H1 (cell line): Measurements from ENCODE around the gene INVS. TPM values are rescaled to one million over a fixed set of nuclear protein-coding genes. Genes with fewer than 3 reads are reported as not detected.

Experiments used
- CTCF ChIA-PET: fragments of 300-600 bp; sonication (Branson Sonifier 250); formaldehyde crosslinking; loops from one replicate; lab custom pipeline; 2021; ENCODE audit not compliant: partially characterized antibody; lab: Charles Lee
- POLR2A ChIA-PET: fragments of 300-600 bp; sonication (Branson Sonifier 250); formaldehyde crosslinking; loops from one replicate; lab custom pipeline; 2021; ENCODE audit warnings: inconsistent platforms; ENCODE audit not compliant: partially characterized antibody; lab: Charles Lee
- DNase-seq, 2 experiments: peaks; one replicate each; pipeline versions ENCODE4 v3.0.0 to v3.0.0-alpha.2; 2010 to 2022; ENCODE audit warnings: low spot score in 2 of 2, low read depth in 1 of 2, mixed read lengths in 1 of 2
- FAIRE-seq: peaks from 2 replicates; lab custom pipeline; 2011; peaks lifted over from hg19 to GRCh38; lab: Jason Lieb, UNC
- H2AFZ ChIP-seq: 2 replicates; pipeline ENCODE4 v1.8.1; 2012; ENCODE audit warnings: low read length, inconsistent platforms
- H2AK5ac ChIP-seq: 2 replicates; pipeline ENCODE4 v1.6.1; 2013; ENCODE audit warnings: low read depth, low read length
- H2BK120ac ChIP-seq: replicated peaks from 2 replicates; pipeline ENCODE3; 2013; ENCODE audit warnings: low read depth, low read length, inconsistent platforms
- H2BK12ac ChIP-seq: 2 replicates; pipeline ENCODE4 v1.6.1; 2013; ENCODE audit warnings: low read depth, low read length
- H2BK15ac ChIP-seq: 2 replicates; pipeline ENCODE4 v1.6.1; 2013; ENCODE audit warnings: low read length
- H2BK20ac ChIP-seq: 2 replicates; pipeline ENCODE4 v1.6.1; 2013; ENCODE audit warnings: low read length
- H2BK5ac ChIP-seq: 2 replicates; pipeline ENCODE4 v1.6.1; 2013; ENCODE audit warnings: low read depth, low read length
- H3K14ac ChIP-seq: 2 replicates; pipeline ENCODE4 v1.6.1; 2013; ENCODE audit warnings: inconsistent platforms; ENCODE audit not compliant: insufficient read length
- H3K18ac ChIP-seq: 2 replicates; pipeline ENCODE4 v1.6.1; 2013; ENCODE audit warnings: low read length; ENCODE audit errors: extremely low read depth
- H3K23ac ChIP-seq: 2 replicates; pipeline ENCODE4 v1.6.1; 2013; ENCODE audit warnings: inconsistent platforms; ENCODE audit not compliant: insufficient read length
- H3K23me2 ChIP-seq: 2 replicates; pipeline ENCODE4 v1.6.1; 2013; ENCODE audit warnings: low read depth, low read length
- H3K27ac ChIP-seq: 2 replicates; pipeline ENCODE4 v1.6.1; 2011; ENCODE audit warnings: low read depth, low read length, inconsistent platforms
- H3K27me3 ChIP-seq, 4 experiments: replicated peaks in 1 of 4; 1 replicate in 1 of 4; 2 replicates in 3 of 4; pipeline versions ENCODE4 v1.6.1 to v1.8.1; 2011 to 2013; ENCODE audit warnings: low read length in 3 of 4, mild to moderate bottlenecking in 3 of 4, inconsistent platforms in 2 of 4, mixed read lengths in 2 of 4, moderate library complexity in 1 of 4; ENCODE audit not compliant: control insufficient read depth in 3 of 4, insufficient read depth in 3 of 4; ENCODE audit errors: extremely low read depth in 1 of 4
- H3K36me3 ChIP-seq, 4 experiments: 2 replicates each; pipeline versions ENCODE4 v1.6.1 to v1.8.1; 2011 to 2013; ENCODE audit warnings: mild to moderate bottlenecking in 4 of 4, low read length in 3 of 4, moderate library complexity in 2 of 4, control low read depth in 1 of 4, inconsistent platforms in 1 of 4; ENCODE audit not compliant: insufficient read depth in 4 of 4, control insufficient read depth in 2 of 4
- H3K4ac ChIP-seq: replicated peaks from 2 replicates; pipeline ENCODE3; 2013; ENCODE audit warnings: low read length, low read depth, mixed read lengths, inconsistent platforms; ENCODE audit not compliant: insufficient read length
- H3K4me1 ChIP-seq, 4 experiments: replicated peaks in 1 of 4; 1 replicate in 1 of 4; 2 replicates in 3 of 4; pipeline versions ENCODE4 v1.6.1 to v1.8.1; 2011 to 2013; ENCODE audit warnings: low read length in 3 of 4, inconsistent platforms in 2 of 4, mixed read lengths in 1 of 4; ENCODE audit not compliant: insufficient read depth in 4 of 4, control insufficient read depth in 3 of 4
- H3K4me2 ChIP-seq, 2 experiments: 2 replicates each; pipeline versions ENCODE4 v1.6.1 to v1.8.1; 2011 to 2013; ENCODE audit warnings: low read depth in 2 of 2, low read length in 2 of 2, control low read depth in 1 of 2, inconsistent platforms in 1 of 2, mild to moderate bottlenecking in 1 of 2; ENCODE audit not compliant: insufficient read depth in 1 of 2
- H3K4me3 ChIP-seq, 4 experiments: fragments of 200-600, 300-600 bp in 1 of 4; sonication (generic), shearing (Covaris generic), sonication (Bioruptor Twin) in 1 of 4; 2 replicates each; pipeline versions ENCODE4 v1.5.1 to v1.8.1; 2011 to 2016; ENCODE audit warnings: low read length in 4 of 4, low read depth in 3 of 4, control low read depth in 2 of 4, inconsistent platforms in 2 of 4, mild to moderate bottlenecking in 2 of 4, mixed read lengths in 1 of 4, moderate library complexity in 1 of 4; ENCODE audit not compliant: insufficient read depth in 2 of 4; ENCODE audit errors: extremely low read depth in 1 of 4
- H3K56ac ChIP-seq: replicated peaks from 2 replicates; pipeline ENCODE3; 2013; ENCODE audit warnings: low read depth, mild to moderate bottlenecking, mixed read lengths, low read length, inconsistent platforms; ENCODE audit not compliant: insufficient read length
- H3K79me1 ChIP-seq: 2 replicates; pipeline ENCODE4 v1.6.1; 2013; ENCODE audit warnings: low read depth, low read length, control low read depth
- H3K79me2 ChIP-seq, 2 experiments: 2 replicates each; pipeline versions ENCODE4 v1.6.1 to v1.8.1; 2012 to 2013; ENCODE audit warnings: low read length in 2 of 2, mild to moderate bottlenecking in 2 of 2, inconsistent platforms in 1 of 2; ENCODE audit not compliant: insufficient read depth in 2 of 2, control insufficient read depth in 1 of 2
- H3K9ac ChIP-seq, 4 experiments: replicated peaks in 1 of 4; 1 replicate in 1 of 4; 2 replicates in 3 of 4; pipeline versions ENCODE4 v1.6.1 to v1.8.1; 2011 to 2013; ENCODE audit warnings: low read depth in 3 of 4, low read length in 3 of 4, control low read depth in 2 of 4, mild to moderate bottlenecking in 2 of 4, moderate library complexity in 2 of 4, inconsistent platforms in 1 of 4; ENCODE audit errors: extremely low read depth in 1 of 4
- H3K9me3 ChIP-seq, 2 experiments: 2 replicates each; pipeline versions ENCODE4 v1.6.1 to v1.8.1; 2012 to 2013; ENCODE audit warnings: mild to moderate bottlenecking in 2 of 2, moderate library complexity in 2 of 2, control low read depth in 1 of 2, inconsistent platforms in 1 of 2, low read depth in 1 of 2, low read length in 1 of 2, mixed read lengths in 1 of 2; ENCODE audit not compliant: insufficient read depth in 2 of 2
- H4K20me1 ChIP-seq, 2 experiments: replicated peaks in 1 of 2; 2 replicates each; pipeline versions ENCODE3 to v1.8.1; 2011 to 2013; ENCODE audit warnings: inconsistent platforms in 2 of 2, low read length in 2 of 2, mild to moderate bottlenecking in 1 of 2; ENCODE audit not compliant: insufficient read depth in 2 of 2, control insufficient read depth in 1 of 2
- H4K5ac ChIP-seq: 2 replicates; pipeline ENCODE4 v1.6.1; 2013; ENCODE audit warnings: low read length, low read depth, mixed read lengths, inconsistent platforms; ENCODE audit not compliant: insufficient read length
- H4K8ac ChIP-seq: 2 replicates; pipeline ENCODE4 v1.8.0; 2013; ENCODE audit warnings: mild to moderate bottlenecking, moderate library complexity, low read length, inconsistent platforms; ENCODE audit not compliant: insufficient read depth; ENCODE audit errors: extremely low read depth
- H4K91ac ChIP-seq: replicated peaks from 2 replicates; pipeline ENCODE3; 2013; ENCODE audit warnings: low read length, mixed read lengths, inconsistent platforms; ENCODE audit not compliant: insufficient read length
- RFX5 ChIP-seq: IDR thresholded peaks from 2 replicates; pipeline ENCODE4 v1.6.1; 2011; ENCODE audit warnings: low read depth, low read length, improper control_type of control experiment, borderline replicate concordance
- polyA plus RNA-seq, 7 experiments: library from polyadenylated mRNA; depleted of rRNA in 3 of 7; stranded (reverse) in 5 of 7; unstranded in 2 of 7; fragments of >200 nt in 5 of 7; fragments of 200-250 nt in 2 of 7; gene quantifications; 1 replicate in 5 of 7; 2 replicates in 1 of 7; 4 replicates in 1 of 7; pipeline versions ENCODE4 v1.2.1 to v1.2.3, GENCODE V29; 2011 to 2013; ENCODE audit warnings: missing spikeins in 2 of 7, mixed read lengths in 2 of 7
- total RNA-seq: library from RNA; stranded (reverse); fragmentation: NEBNext Ultra II Directional; extraction: Animal tissue kit (Norgen Biotek cat#: 25700); gene quantifications from 2 replicates; pipeline ENCODE4 v1.2.1, GENCODE V29; 2021

Gene INVS
- total and polyA plus RNA-seq, 2 of the 8 experiments (the other 6 are each of a cell fraction or from before 2014, with no cell fraction given), result 4.1 to 6.9 TPM

GRCh38 chr9:100202806-100203205, 103.8 kb downstream of the INVS start:
- Histone ChIP-seq H3K9ac (peak overlapping the region in 1 of 4 experiments; percentile 9; a peak in 1 of 7 replicates), H3K79me2 (no peaks in the 10 kb centered on the region), H3K23me2 (no peaks in the 10 kb centered on the region), H2BK12ac (no peak overlapping the region), H4K91ac (no peak overlapping the region), H3K9me3 (no peaks in the 10 kb centered on the region), H3K79me1 (no peaks in the 10 kb centered on the region), H4K5ac (no peak overlapping the region), H3K14ac (no peak overlapping the region), H3K36me3 (no peaks in the 10 kb centered on the region), H3K27ac (no peak overlapping the region), H2BK120ac (no peak overlapping the region), H3K4me3 (no peak overlapping the region), H2BK5ac (no peak overlapping the region), H3K18ac (no peak overlapping the region), H3K23ac (no peak overlapping the region), H3K4ac (no peak overlapping the region), H2BK15ac (no peak overlapping the region), H3K56ac (no peak overlapping the region), H2BK20ac (no peak overlapping the region), H3K4me1 (no peaks in the 10 kb centered on the region), H3K4me2 (no peak overlapping the region), H4K8ac (no peak overlapping the region), H4K20me1 (no peaks in the 10 kb centered on the region), H2AK5ac (no peak overlapping the region), H2AFZ (no peak overlapping the region), H3K27me3 (no peaks in the 10 kb centered on the region)
- DNase-seq, result no peak
- ChIA-PET CTCF (interaction anchor here (0.6 to 1.3 kb wide), 4 partner anchors 14 to 44 kb away, joined by 3 to 5 read pairs (median 4); no protein-coding TSS in a partner anchor), POLR2A (interaction anchor here (0.9 to 1.4 kb wide), 2 partner anchors 10 to 15 kb away, joined by 3 to 4 read pairs; no protein-coding TSS in a partner anchor)
- TF ChIP-seq RFX5, result no peak
- no peak for FAIRE-seq
